Measurements from ENCODE around the gene ESM1.

Gene ESM1

DNA sequence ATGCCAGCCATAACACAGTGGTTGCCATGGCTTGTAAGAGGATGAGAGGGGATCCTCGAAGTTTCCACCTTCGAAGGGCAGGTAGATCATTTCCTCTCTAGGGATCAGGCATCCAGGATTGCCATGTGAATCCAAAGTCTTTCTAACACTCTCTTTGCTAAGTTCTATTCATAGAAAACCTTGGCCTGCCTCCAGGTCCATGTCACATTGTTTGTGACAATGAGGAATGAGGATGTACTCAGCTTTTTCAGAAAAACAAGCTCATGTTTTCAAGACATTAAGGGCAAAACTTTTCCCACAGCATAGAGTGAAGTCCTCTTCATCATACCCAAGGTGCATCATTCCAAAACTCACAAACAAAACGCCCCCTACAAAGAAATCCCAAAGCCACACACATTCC is 19.6 kb downstream of the ESM1 start:
- Histone ChIP-seq H2AFZ (ENCODE audit: low read depth, low read length) (no peak overlapping the region), H2BK12ac (ENCODE audit: low read length in 2 of 2) (no peak overlapping the region), H3K9ac (ENCODE audit: low read length) (no peak overlapping the region), H2BK15ac (ENCODE audit: low read depth, poor library complexity, severe bottlenecking) (no peak overlapping the region), H3K36me3 (ENCODE audit: control insufficient read depth in 1 of 2, insufficient read depth in 2 of 2, low read depth in 1 of 2, low read length in 2 of 2) (no peaks in the 10 kb centered on the region), H3K9me3 (ENCODE audit: control insufficient read depth, low read length) (no peaks in the 10 kb centered on the region), H4K91ac (ENCODE audit: low read length) (no peak overlapping the region), H3K14ac (ENCODE audit: low read length in 2 of 2) (no peak overlapping the region), H3K27me3 (ENCODE audit: control insufficient read depth in 1 of 2, insufficient read depth in 1 of 2, low read length in 2 of 2) (peaks cover 1 to 15% of the 10 kb centered on the region in 2 experiments), H2BK5ac (ENCODE audit: low read depth, low read length, poor library complexity, severe bottlenecking) (no peak overlapping the region), H3K23ac (ENCODE audit: low read length in 2 of 2) (no peak overlapping the region), H3K79me1 (replicated peaks; ENCODE audit: low read length, poor library complexity, severe bottlenecking) (no peaks in the 10 kb centered on the region), H2AK5ac (ENCODE audit: low read length, severe bottlenecking) (no peak overlapping the region), H3K18ac (ENCODE audit: low read depth in 1 of 2, low read length in 2 of 2) (no peak overlapping the region), H3K4ac (ENCODE audit: low read depth in 1 of 2, low read length in 2 of 2) (no peak overlapping the region), H3K4me3 (ENCODE audit: insufficient read depth in 1 of 2, low read depth in 1 of 2, low read length in 2 of 2) (no peak overlapping the region), H4K8ac (ENCODE audit: low read length) (no peak overlapping the region), H3K4me1 (ENCODE audit: control insufficient read depth, insufficient read depth, low read depth, low read length) (no peaks in the 10 kb centered on the region), H2BK120ac (ENCODE audit: low read depth, low read length) (no peak overlapping the region), H3K27ac (ENCODE audit: low read length, poor library complexity, severe bottlenecking) (no peak overlapping the region), H3K4me2 (ENCODE audit: low read length, poor library complexity, severe bottlenecking) (no peak overlapping the region)
- 59% methylated on average over 2 of the region's 3 CpGs for WGBS
- no peak for DNase-seq

GRCh38 chr5:54964405-54964804 is 21.0 kb downstream of the ESM1 start:
- no peak overlapping the region for H3K23ac ChIP-seq (ENCODE audit: low read length in 2 of 2)
- no peaks in the 10 kb centered on the region for H3K79me1 ChIP-seq (replicated peaks; ENCODE audit: low read length, poor library complexity, severe bottlenecking)
- no peaks in the 10 kb centered on the region for H3K36me3 ChIP-seq (ENCODE audit: control insufficient read depth in 1 of 2, insufficient read depth in 2 of 2, low read depth in 1 of 2, low read length in 2 of 2)
- H3K4ac ChIP-seq (ENCODE audit: low read depth in 1 of 2, low read length in 2 of 2), result no peak overlapping the region
- H3K14ac ChIP-seq (ENCODE audit: low read length in 2 of 2), result no peak overlapping the region
- no peaks in the 10 kb centered on the region for H3K4me1 ChIP-seq (ENCODE audit: control insufficient read depth, insufficient read depth, low read depth, low read length)
- H3K9me3 ChIP-seq (ENCODE audit: control insufficient read depth, low read length), result no peaks in the 10 kb centered on the region
- H4K91ac ChIP-seq (ENCODE audit: low read length), result no peak overlapping the region
- no peak overlapping the region for H2BK5ac ChIP-seq (ENCODE audit: low read depth, low read length, poor library complexity, severe bottlenecking)
- H2AK5ac ChIP-seq (ENCODE audit: low read length, severe bottlenecking), result no peak overlapping the region
- H3K18ac ChIP-seq (ENCODE audit: low read depth in 1 of 2, low read length in 2 of 2), result no peak overlapping the region
- H3K27me3 ChIP-seq (ENCODE audit: control insufficient read depth in 1 of 2, insufficient read depth in 1 of 2, low read length in 2 of 2), result peaks cover 5 to 18% of the 10 kb centered on the region in 2 experiments
- no peak overlapping the region for H3K4me3 ChIP-seq (ENCODE audit: insufficient read depth in 1 of 2, low read depth in 1 of 2, low read length in 2 of 2)
- no peak overlapping the region for H2AFZ ChIP-seq (ENCODE audit: low read depth, low read length)
- DNase-seq, result no peak
- H2BK120ac ChIP-seq (ENCODE audit: low read depth, low read length), result no peak overlapping the region
- no peak overlapping the region for H2BK15ac ChIP-seq (ENCODE audit: low read depth, poor library complexity, severe bottlenecking)
- H4K8ac ChIP-seq (ENCODE audit: low read length), result no peak overlapping the region
- no peak overlapping the region for H3K4me2 ChIP-seq (ENCODE audit: low read length, poor library complexity, severe bottlenecking)
- H3K9ac ChIP-seq (ENCODE audit: low read length), result no peak overlapping the region
- H2BK12ac ChIP-seq (ENCODE audit: low read length in 2 of 2), result no peak overlapping the region
- no peak overlapping the region for H3K27ac ChIP-seq (ENCODE audit: low read length, poor library complexity, severe bottlenecking)

DNA sequence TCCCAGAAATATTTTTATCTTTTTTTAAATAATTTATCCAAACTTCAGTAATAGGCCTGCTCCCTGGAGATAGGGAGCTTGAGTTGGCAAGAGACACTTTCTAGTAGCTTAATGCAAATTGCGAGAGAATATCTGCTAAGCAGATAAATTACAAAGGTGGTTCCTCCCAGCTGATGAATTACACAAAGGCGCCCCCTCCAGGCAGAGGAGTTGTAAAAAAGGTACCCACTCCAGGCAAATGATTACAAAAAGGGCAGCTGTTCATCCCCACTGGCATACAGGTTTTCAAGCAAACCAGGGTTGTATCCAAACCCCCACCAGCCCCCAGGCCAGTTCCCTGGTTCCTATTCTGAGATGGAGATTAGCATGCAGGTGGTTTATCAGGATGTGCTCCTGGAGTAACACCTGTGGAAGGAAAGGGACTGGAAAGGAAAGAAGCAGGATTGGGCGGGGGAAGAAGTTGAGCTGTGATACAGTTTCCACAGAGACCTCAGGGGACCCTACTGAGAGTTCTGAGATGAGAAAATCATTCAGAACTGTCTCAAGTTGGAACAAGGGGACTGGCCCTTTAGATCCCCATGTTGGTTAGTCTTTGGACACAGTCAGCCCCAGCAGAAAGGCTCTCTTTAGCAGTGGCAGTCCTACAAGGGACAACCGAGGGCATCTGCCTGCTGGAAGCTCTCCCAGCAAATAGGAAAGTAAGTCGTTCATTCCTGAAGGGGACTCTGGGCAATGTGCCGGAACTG is 25.5 kb downstream of the ESM1 start:
- no peak overlapping the region for H3K4me3 ChIP-seq (ENCODE audit: insufficient read depth in 1 of 2, low read depth in 1 of 2, low read length in 2 of 2)
- H3K4me1 ChIP-seq (ENCODE audit: control insufficient read depth, insufficient read depth, low read depth, low read length), result no peaks in the 10 kb centered on the region
- H3K14ac ChIP-seq (ENCODE audit: low read length in 2 of 2), result no peak overlapping the region
- H3K4me2 ChIP-seq (ENCODE audit: low read length, poor library complexity, severe bottlenecking), result no peak overlapping the region
- H3K18ac ChIP-seq (ENCODE audit: low read depth in 1 of 2, low read length in 2 of 2), result no peak overlapping the region
- no peak overlapping the region for H3K4ac ChIP-seq (ENCODE audit: low read depth in 1 of 2, low read length in 2 of 2)
- no peak overlapping the region for H2AFZ ChIP-seq (ENCODE audit: low read depth, low read length)
- H2BK15ac ChIP-seq (ENCODE audit: low read depth, poor library complexity, severe bottlenecking), result no peak overlapping the region
- no peaks in the 10 kb centered on the region for H3K9me3 ChIP-seq (ENCODE audit: control insufficient read depth, low read length)
- H4K8ac ChIP-seq (ENCODE audit: low read length), result no peak overlapping the region
- no peak overlapping the region for H4K91ac ChIP-seq (ENCODE audit: low read length)
- H3K27ac ChIP-seq (ENCODE audit: low read length, poor library complexity, severe bottlenecking), result no peak overlapping the region
- no peak overlapping the region for H3K9ac ChIP-seq (ENCODE audit: low read length)
- H3K79me1 ChIP-seq (replicated peaks; ENCODE audit: low read length, poor library complexity, severe bottlenecking), result no peaks in the 10 kb centered on the region
- WGBS, result 72% methylated on average over 6 of the region's 6 CpGs
- DNase-seq, result no peak
- no peak overlapping the region for H2BK120ac ChIP-seq (ENCODE audit: low read depth, low read length)
- H2AK5ac ChIP-seq (ENCODE audit: low read length, severe bottlenecking), result no peak overlapping the region
- H2BK12ac ChIP-seq (ENCODE audit: low read length in 2 of 2), result no peak overlapping the region
- H3K27me3 ChIP-seq (ENCODE audit: control insufficient read depth in 1 of 2, insufficient read depth in 1 of 2, low read length in 2 of 2), result peaks cover 5 to 21% of the 10 kb centered on the region in 2 experiments
- H3K36me3 ChIP-seq (ENCODE audit: control insufficient read depth in 1 of 2, insufficient read depth in 2 of 2, low read depth in 1 of 2, low read length in 2 of 2), result no peaks in the 10 kb centered on the region
- H2BK5ac ChIP-seq (ENCODE audit: low read depth, low read length, poor library complexity, severe bottlenecking), result no peak overlapping the region
- no peak overlapping the region for H3K23ac ChIP-seq (ENCODE audit: low read length in 2 of 2)

DNA sequence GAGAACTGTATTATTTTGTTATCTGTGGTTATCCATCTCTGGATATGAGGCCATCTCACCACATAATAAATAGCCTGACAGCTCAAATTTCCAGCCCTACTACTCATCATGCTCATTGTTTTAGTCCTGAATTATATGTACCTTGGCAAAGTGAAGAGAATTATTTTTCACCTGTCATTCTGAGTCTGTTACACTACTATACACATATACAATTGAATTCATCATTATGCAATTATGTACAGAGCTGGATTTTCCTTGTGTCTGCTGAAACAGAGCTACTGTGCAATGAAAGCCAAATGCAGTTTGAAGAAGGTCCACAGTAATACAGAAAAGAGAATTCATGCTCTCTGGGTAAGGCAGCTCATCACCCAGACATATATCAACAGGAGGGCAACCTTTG is 28.5 kb downstream of the ESM1 start:
- H2BK120ac ChIP-seq (ENCODE audit: low read depth, low read length), result no peak overlapping the region

More for the DNA sequence above, 28.5 kb downstream of the ESM1 start:
- Histone ChIP-seq H3K4me2 (ENCODE audit: low read length, poor library complexity, severe bottlenecking) (no peak overlapping the region), H3K9ac (ENCODE audit: low read length) (no peak overlapping the region), H3K4me1 (ENCODE audit: control insufficient read depth, insufficient read depth, low read depth, low read length) (no peaks in the 10 kb centered on the region), H3K4ac (ENCODE audit: low read depth in 1 of 2, low read length in 2 of 2) (no peak overlapping the region), H2AK5ac (ENCODE audit: low read length, severe bottlenecking) (no peak overlapping the region), H4K8ac (ENCODE audit: low read length) (no peak overlapping the region), H2BK15ac (ENCODE audit: low read depth, poor library complexity, severe bottlenecking) (no peak overlapping the region), H3K79me1 (replicated peaks; ENCODE audit: low read length, poor library complexity, severe bottlenecking) (no peaks in the 10 kb centered on the region), H3K4me3 (ENCODE audit: insufficient read depth in 1 of 2, low read depth in 1 of 2, low read length in 2 of 2) (no peak overlapping the region), H3K23ac (ENCODE audit: low read length in 2 of 2) (no peak overlapping the region), H3K27me3 (ENCODE audit: control insufficient read depth in 1 of 2, insufficient read depth in 1 of 2, low read length in 2 of 2) (peaks cover 5 to 11% of the 10 kb centered on the region in 2 experiments), H3K27ac (ENCODE audit: low read length, poor library complexity, severe bottlenecking) (no peak overlapping the region), H3K18ac (ENCODE audit: low read depth in 1 of 2, low read length in 2 of 2) (no peak overlapping the region), H2AFZ (ENCODE audit: low read depth, low read length) (no peak overlapping the region), H3K9me3 (ENCODE audit: control insufficient read depth, low read length) (peaks cover 6% of the 10 kb centered on the region), H4K91ac (ENCODE audit: low read length) (no peak overlapping the region), H2BK12ac (ENCODE audit: low read length in 2 of 2) (no peak overlapping the region), H3K14ac (ENCODE audit: low read length in 2 of 2) (no peak overlapping the region), H3K36me3 (ENCODE audit: control insufficient read depth in 1 of 2, insufficient read depth in 2 of 2, low read depth in 1 of 2, low read length in 2 of 2) (no peaks in the 10 kb centered on the region), H2BK5ac (ENCODE audit: low read depth, low read length, poor library complexity, severe bottlenecking) (no peak overlapping the region)
- DNase-seq, result no peak
